Ovary (tissue), 1 donor: ENCODE measurements around the gene FAM180A.

Experiments
- EP300 ChIP-seq: sonication (generic); formaldehyde crosslinking; IDR thresholded peaks from one replicate; pipeline ENCODE4 v1.6.1; 2017; ENCODE audit warnings: antibody characterized with exemption
- POLR2A ChIP-seq: fragments of 450-650 bp; IDR thresholded peaks from one replicate; pipeline ENCODE4 v1.6.1; 2017; ENCODE audit warnings: antibody characterized with exemption, mild to moderate bottlenecking, moderate library complexity

GRCh38 chr7:135745703-135746312 is 2.8 kb downstream of the FAM180A start:
- TF ChIP-seq POLR2A (no peak), EP300 (peak; percentile 13)
